Psoas muscle (tissue), 8 donors: ENCODE results near the gene MME. TPM values are rescaled to one million over a fixed set of nuclear protein-coding genes. Genes with fewer than 3 reads are reported as not detected.
A peak's percentile ranks its signal among the peaks of the same experiment; 100 is the strongest.

Experiments used
- ATAC-seq, 4 donors: fragments of 200-7000 bp; cut with Tn5 transposase; one replicate each; pipeline ENCODE4 v1.9.1; 2020; ENCODE audit warnings: moderate library complexity in 3 of 4, mild to moderate bottlenecking in 2 of 4
- DNase-seq, 2 donors: peaks; one replicate each; pipeline ENCODE4 v3.0.0-alpha.2; 2020
- H3K27ac ChIP-seq: fragments of 200-600 bp; one replicate; pipeline ENCODE4 v1.8.0; 2022
- H3K27me3 ChIP-seq, 3 donors: fragments of 200-600 bp in 1 of 3; one replicate each; pipeline versions ENCODE4 v1.6.1 to v1.8.0; 2013 to 2022; ENCODE audit warnings: low read length in 2 of 3, mild to moderate bottlenecking in 2 of 3, moderate library complexity in 1 of 3; ENCODE audit not compliant: insufficient read depth in 3 of 3
- H3K36me3 ChIP-seq, 2 donors: fragments of 200-600 bp in 1 of 2; one replicate each; pipeline versions ENCODE4 v1.6.1 to v1.8.0; 2013 to 2022; ENCODE audit warnings: low read depth in 1 of 2, mild to moderate bottlenecking in 1 of 2, moderate library complexity in 1 of 2; ENCODE audit not compliant: insufficient read depth in 1 of 2
- H3K4me1 ChIP-seq: fragments of 200-600 bp; one replicate; pipeline ENCODE4 v1.8.0; 2022
- H3K4me3 ChIP-seq: fragments of 200-600 bp; one replicate; pipeline ENCODE4 v1.8.0; 2022; ENCODE audit warnings: mild to moderate bottlenecking
- H3K9me3 ChIP-seq: fragments of 200-600 bp; one replicate; pipeline ENCODE4 v1.8.0; 2022
- CTCF ChIP-seq: fragments of 200-600 bp; IDR thresholded peaks from one replicate; pipeline ENCODE4 v1.8.0; 2022; ENCODE audit warnings: antibody characterized with exemption
- WGBS, 3 donors: extraction: QIAGEN DNeasy Blood & Tissue Kit; methylation state at CpG; one replicate each; pipeline versions ENCODE4 v1.1.6 to v1.1.7; 2013; 5-methylcytosine and 5-hydroxymethylcytosine counted together
- intact Hi-C, 2 donors: fragments of 100-400 bp; cut with DNase I; formaldehyde crosslinking; loops; one replicate each; pipeline versions ENCODE4 v1.11.0 to v1.14.2; 2022
- polyA plus RNA-seq, 3 donors: library from polyadenylated mRNA; stranded (reverse); fragments of 200-250 nt; gene quantifications; one replicate each; pipeline ENCODE4 v1.2.3, GENCODE V29; 2013
- total RNA-seq, 4 donors: library from RNA; stranded (reverse); fragmentation: NEBNext Ultra II Directional in 2 of 4; extraction: Animal tissue kit (Norgen Biotek cat#: 25700) in 2 of 4; gene quantifications; one replicate each; pipeline versions ENCODE4 v1.2.1 to v1.2.4, GENCODE V29; 2021 to 2023
- donor health status: healthy with polysubstance abuse.
- donor health status: DM: no; HTN: no; CAD: no; lungs with moderate emphysema.
- donor health status: Bipolar disorder and iron deficiency.
- donor health status: healthy.
- donor health status: DM: yes; HTN: yes; CAD: no.
- donor health status: DM: no; HTN: no; CAD: no.
- donor health status: DM: no; HTN: no; CAD: no.
- donor health status: DM: yes; HTN: yes; CAD: no.

The MME gene
- total and polyA plus RNA-seq, 7 donors, result 10.3 to 44.1 (median 38.5) TPM

- no peak overlapping the region for H3K4me3 ChIP-seq
Observed at GRCh38 chr3:155179966-155180757, 100.0 kb downstream of the MME start.

DNA sequence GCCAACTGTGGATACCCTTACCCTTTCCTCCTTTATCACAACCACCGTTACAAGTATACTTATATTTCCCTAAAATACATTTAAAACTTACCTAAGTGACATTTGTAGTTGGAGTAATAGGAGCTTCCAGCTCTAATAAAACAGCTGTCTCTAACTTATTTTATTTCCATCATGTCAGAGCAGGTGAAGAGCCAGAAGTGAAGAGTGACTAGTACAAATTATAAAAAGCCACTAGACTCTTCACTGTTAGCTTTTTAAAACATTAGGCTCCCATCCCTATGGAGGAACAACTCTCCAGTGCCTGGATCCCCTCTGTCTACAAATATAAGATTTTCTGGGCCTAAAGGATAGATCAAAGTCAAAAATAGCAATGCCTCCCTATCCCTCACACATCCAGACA, 102.3 kb downstream of the MME start:
- TF ChIP-seq CTCF, result no peak
- intact Hi-C loops, result loop anchor here in 1 of 2 donors (5.0 kb wide), 1 partner anchor 140 kb away; no protein-coding TSS in a partner anchor
- Histone ChIP-seq H3K4me1 (peaks cover 10% of the 10 kb centered on the region), H3K4me3 (no peak overlapping the region), H3K9me3 (no peaks in the 10 kb centered on the region), H3K36me3 (no peaks in the 10 kb centered on the region), H3K27ac (peak overlapping the region; percentile 48), H3K27me3 (no peaks in the 10 kb centered on the region)
- WGBS, 3 donors, result 41 to 61% (median 44%) methylated on average over 1 of the region's 1 CpG
- ATAC-seq, result peak in 3 of 4 donors; percentile 50 to 67 (median 65)
- DNase-seq, result no peak

More at GRCh38 chr3:155179966-155180757, 100.0 kb downstream of the MME start:
- TF ChIP-seq CTCF, result no peak
- no peaks in the 10 kb centered on the region for H3K27me3 ChIP-seq
- no peak for DNase-seq
- intact Hi-C loops, result loop anchor here in 1 of 2 donors (5.0 kb wide), 1 partner anchor 142 kb away; no protein-coding TSS in a partner anchor
- WGBS, 3 donors, result 90 to 91% (median 91%) methylated on average over 5 of the region's 5 CpGs
- ATAC-seq, result no peak
- H3K9me3 ChIP-seq, result no peaks in the 10 kb centered on the region
- H3K36me3 ChIP-seq, result no peaks in the 10 kb centered on the region
- H3K27ac ChIP-seq, result no peak overlapping the region
- H3K4me1 ChIP-seq, result peaks cover 10% of the 10 kb centered on the region

GRCh38 chr3:155184011-155184410, 103.9 kb downstream of the MME start:
- H3K36me3 ChIP-seq, result no peaks in the 10 kb centered on the region
- H3K4me1 ChIP-seq, result peaks cover 22% of the 10 kb centered on the region
- ATAC-seq, result no peak
- no peak overlapping the region for H3K4me3 ChIP-seq
- no peaks in the 10 kb centered on the region for H3K9me3 ChIP-seq
- no peak overlapping the region for H3K27ac ChIP-seq
- intact Hi-C loops, result loop anchor here in 1 of 2 donors (5.0 kb wide), 1 partner anchor 138 kb away; no protein-coding TSS in a partner anchor
- H3K27me3 ChIP-seq, result no peaks in the 10 kb centered on the region
- 72 to 82% (median 73%) methylated on average over 1 of the region's 1 CpG for WGBS, 3 donors
- no peak for TF ChIP-seq CTCF
- DNase-seq, result no peak

GRCh38 chr3:155185631-155186071, 105.5 kb downstream of the MME start:
- no peak for TF ChIP-seq CTCF
- ATAC-seq, result peak in 2 of 4 donors; percentile 21 to 26
- no peaks in the 10 kb centered on the region for H3K9me3 ChIP-seq
- no peak overlapping the region for H3K27ac ChIP-seq
- no peak overlapping the region for H3K4me3 ChIP-seq
- H3K4me1 ChIP-seq, result peaks cover 22% of the 10 kb centered on the region
- H3K36me3 ChIP-seq, result no peaks in the 10 kb centered on the region
- intact Hi-C loops, result no loop called here
- no peaks in the 10 kb centered on the region for H3K27me3 ChIP-seq
- 93 to 97% (median 97%) methylated on average over 2 of the region's 2 CpGs for WGBS, 3 donors
- no peak for DNase-seq
